B cell (primary cell): Measurements from ENCODE around the gene ARHGAP9. TPM values are rescaled to one million over a fixed set of nuclear protein-coding genes. Genes with fewer than 3 reads are reported as not detected.

Experiments
- ATAC-seq: fragments of 200-7000 bp; cut with Tn5 transposase; one replicate; pipeline ENCODE4 v1.10.0; 2021; ENCODE audit warnings: low read depth, mild to moderate bottlenecking, moderate number of reproducible peaks, moderate library complexity
- CTCF ChIA-PET: fragments of 350-600 bp; sonication (Branson Sonifier 250); formaldehyde crosslinking; loops from one replicate; lab custom pipeline; 2021; ENCODE audit warnings: antibody characterized with exemption, inconsistent platforms; lab: Charles Lee
- POLR2A ChIA-PET: fragments of 350-600 bp; sonication (Branson Sonifier 250); formaldehyde crosslinking; loops from one replicate; lab custom pipeline; 2021; ENCODE audit warnings: antibody characterized with exemption; lab: Charles Lee
- DNase-seq: peaks from one replicate; pipeline ENCODE4 v3.0.0; 2013
- H2AFZ ChIP-seq: 2 replicates; pipeline ENCODE4 v1.6.1; 2012; ENCODE audit warnings: mild to moderate bottlenecking, low read depth, low read length; ENCODE audit not compliant: insufficient read depth, poor library complexity, severe bottlenecking
- H3K27ac ChIP-seq, 2 donors: 1 replicate in 1 of 2; 2 replicates in 1 of 2; pipeline ENCODE4 v1.5.1; 2012 to 2013; ENCODE audit warnings: low read length in 2 of 2, mild to moderate bottlenecking in 2 of 2, moderate library complexity in 1 of 2
- H3K27me3 ChIP-seq, 4 experiments: fragments of 200-600 bp in 1 of 4; sonication (generic) in 1 of 4; replicated peaks in 1 of 4; 1 replicate in 2 of 4; 2 replicates in 2 of 4; pipeline versions ENCODE4 v1.6.1 to v1.7.0; 2013 to 2016; ENCODE audit warnings: low read length in 3 of 4, mild to moderate bottlenecking in 2 of 4, mixed read lengths in 1 of 4, moderate library complexity in 1 of 4; ENCODE audit not compliant: insufficient read depth in 4 of 4, control insufficient read depth in 3 of 4; ENCODE audit errors: control extremely low read depth in 1 of 4
- H3K36me3 ChIP-seq, 2 experiments: replicated peaks in 1 of 2; 1 replicate in 1 of 2; 2 replicates in 1 of 2; pipeline versions ENCODE4 v1.6.1 to v1.7.1; 2013; ENCODE audit warnings: low read length in 1 of 2; ENCODE audit not compliant: insufficient read depth in 2 of 2, control insufficient read depth in 1 of 2; ENCODE audit errors: control extremely low read depth in 1 of 2, extremely low read depth in 1 of 2
- H3K4me1 ChIP-seq, 2 donors: fragments of 200-600 bp in 1 of 2; sonication (generic) in 1 of 2; 1 replicate in 1 of 2; 2 replicates in 1 of 2; pipeline versions ENCODE4 v1.5.1 to v1.6.1; 2013 to 2017; ENCODE audit warnings: low read length in 2 of 2; ENCODE audit not compliant: control insufficient read depth in 2 of 2, insufficient read depth in 2 of 2
- H3K4me2 ChIP-seq: replicated peaks from 2 replicates; pipeline ENCODE3; 2012; ENCODE audit warnings: mild to moderate bottlenecking, low read depth, low read length; ENCODE audit not compliant: poor library complexity, severe bottlenecking
- H3K4me3 ChIP-seq, 5 experiments: fragments of 200-600 bp in 1 of 5; sonication (generic) in 1 of 5; 1 replicate in 3 of 5; 2 replicates in 2 of 5; pipeline versions ENCODE4 v1.5.1 to v1.7.0; 2011 to 2016; ENCODE audit warnings: low read length in 4 of 5, mild to moderate bottlenecking in 4 of 5, low read depth in 2 of 5, control low read depth in 1 of 5, moderate library complexity in 1 of 5; ENCODE audit not compliant: insufficient read depth in 1 of 5; ENCODE audit errors: control extremely low read depth in 1 of 5, extremely low read depth in 1 of 5
- H3K79me2 ChIP-seq: fragments of 200-600 bp; sonication (generic); one replicate; pipeline ENCODE4 v1.6.0; 2016; ENCODE audit warnings: low read length; ENCODE audit not compliant: control insufficient read depth, insufficient read depth
- H3K9ac ChIP-seq: fragments of 200-600 bp; sonication (generic); 2 replicates; pipeline ENCODE4 v1.6.1; 2017; ENCODE audit warnings: mild to moderate bottlenecking, low read length, moderate library complexity
- H3K9me3 ChIP-seq, 3 donors: one replicate each; pipeline versions ENCODE4 v1.6.1 to v1.7.1; 2013; ENCODE audit warnings: low read length in 2 of 3; ENCODE audit not compliant: control insufficient read depth in 2 of 3, insufficient read depth in 1 of 3; ENCODE audit errors: control extremely low read depth in 1 of 3
- H4K20me1 ChIP-seq: 2 replicates; pipeline ENCODE4 v1.6.0; 2012; ENCODE audit warnings: mild to moderate bottlenecking, low read length; ENCODE audit not compliant: insufficient read depth, control insufficient read depth, poor library complexity, severe bottlenecking
- H3K27ac Mint-ChIP-seq: one replicate; pipeline ENCODE4 v1.8.0; 2021; ENCODE audit warnings: mixed read lengths
- H3K27me3 Mint-ChIP-seq: one replicate; pipeline ENCODE4 v1.8.0; 2021; ENCODE audit warnings: mixed read lengths
- H3K4me1 Mint-ChIP-seq: one replicate; pipeline ENCODE4 v1.8.0; 2021; ENCODE audit warnings: mixed read lengths
- H3K4me3 Mint-ChIP-seq: one replicate; pipeline ENCODE4 v1.8.0; 2021; ENCODE audit warnings: mixed read lengths
- H3K9me3 Mint-ChIP-seq: one replicate; pipeline ENCODE4 v1.8.0; 2022; ENCODE audit warnings: mixed read lengths; ENCODE audit not compliant: insufficient read depth
- EZH2 ChIP-seq: IDR thresholded peaks from 2 replicates; pipeline ENCODE4 v1.6.1; 2012; ENCODE audit warnings: borderline replicate concordance, low read depth, mild to moderate bottlenecking, moderate library complexity, low read length; ENCODE audit not compliant: insufficient read depth, poor library complexity, severe bottlenecking
- WGBS: methylation state at CpG from one replicate; pipeline ENCODE4 v1.1.5; 2013; ENCODE audit warnings: missing lambda C conversion rate; ENCODE audit not compliant: insufficient coverage; 5-methylcytosine and 5-hydroxymethylcytosine counted together
- intact Hi-C: fragments of 100-400 bp; cut with micrococcal nuclease; formaldehyde crosslinking; loops from one replicate; pipeline ENCODE4 v1.10.0; 2022
- polyA plus RNA-seq: library from polyadenylated mRNA; depleted of rRNA; stranded (reverse); fragments of >200 nt; gene quantifications from 2 replicates; pipeline ENCODE4 v1.2.3, GENCODE V29; 2012
- total RNA-seq, 2 donors: library from RNA; stranded (reverse); fragments of 120-200 nt in 1 of 2; gene quantifications; 1 replicate in 1 of 2; 2 replicates in 1 of 2; pipeline versions ENCODE4 v1.2.3 to v1.2.4, GENCODE V29; 2013 to 2022
- TF ChIP-seq, protein P1 (sequence below): fragments of 200-600 bp; IDR thresholded peaks from one replicate; pipeline ENCODE4 v1.8.0; 2022; ENCODE audit warnings: antibody characterized with exemption, mild to moderate bottlenecking

ARHGAP9 gene
- total and polyA plus RNA-seq, 2 donors (not counting 1 experiment from before 2014, with no cell fraction given) = 161 to 390 TPM

DNA sequence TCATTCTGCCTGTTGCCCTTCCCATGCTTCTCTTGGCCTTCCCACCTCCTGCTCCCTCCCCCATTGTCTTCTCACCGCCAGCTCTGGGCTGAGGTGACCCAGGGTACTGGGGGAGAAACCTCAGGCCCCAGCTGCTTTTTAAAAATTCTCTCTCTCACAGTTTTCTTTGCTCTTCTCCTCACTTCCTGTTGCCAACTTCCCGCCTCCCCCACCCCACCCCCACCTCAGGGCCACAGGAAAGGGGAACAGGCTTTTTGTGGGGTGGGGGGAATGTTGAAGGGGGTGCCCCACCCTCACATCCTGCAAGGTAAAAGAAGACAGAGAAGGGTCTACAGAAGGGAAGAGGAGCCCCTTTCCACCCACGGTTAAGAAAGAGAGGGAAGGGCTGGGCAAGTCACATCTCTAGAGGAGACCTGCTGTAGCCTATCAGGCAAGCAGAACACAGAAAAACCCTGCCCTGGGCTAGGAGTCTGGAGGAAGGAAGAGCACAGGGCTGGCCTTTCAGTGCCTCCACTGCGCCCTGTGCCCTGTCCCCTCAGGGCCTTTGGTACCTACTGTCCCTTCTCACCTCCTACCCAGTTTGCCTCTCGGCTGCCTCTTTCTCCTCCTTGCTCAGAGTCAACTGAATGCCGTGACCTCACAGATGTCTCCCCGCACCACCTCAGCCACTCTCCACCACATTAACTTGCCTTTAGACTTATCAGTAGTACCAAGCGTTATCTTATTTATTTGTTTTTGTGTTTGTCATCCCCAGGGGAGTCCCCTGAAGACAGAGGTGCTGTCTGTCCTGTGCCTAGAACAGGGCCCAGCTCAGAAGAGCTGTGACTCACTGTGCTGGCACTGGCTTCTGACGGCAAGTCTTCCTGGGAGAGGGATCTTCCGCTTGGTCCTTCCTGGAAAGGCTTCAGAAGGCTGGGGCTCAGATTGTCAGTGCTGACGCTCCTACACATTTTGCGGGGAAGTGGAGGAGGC lies 1.7 kb downstream of the ARHGAP9 start:
- TF ChIP-seq, protein P1, sequence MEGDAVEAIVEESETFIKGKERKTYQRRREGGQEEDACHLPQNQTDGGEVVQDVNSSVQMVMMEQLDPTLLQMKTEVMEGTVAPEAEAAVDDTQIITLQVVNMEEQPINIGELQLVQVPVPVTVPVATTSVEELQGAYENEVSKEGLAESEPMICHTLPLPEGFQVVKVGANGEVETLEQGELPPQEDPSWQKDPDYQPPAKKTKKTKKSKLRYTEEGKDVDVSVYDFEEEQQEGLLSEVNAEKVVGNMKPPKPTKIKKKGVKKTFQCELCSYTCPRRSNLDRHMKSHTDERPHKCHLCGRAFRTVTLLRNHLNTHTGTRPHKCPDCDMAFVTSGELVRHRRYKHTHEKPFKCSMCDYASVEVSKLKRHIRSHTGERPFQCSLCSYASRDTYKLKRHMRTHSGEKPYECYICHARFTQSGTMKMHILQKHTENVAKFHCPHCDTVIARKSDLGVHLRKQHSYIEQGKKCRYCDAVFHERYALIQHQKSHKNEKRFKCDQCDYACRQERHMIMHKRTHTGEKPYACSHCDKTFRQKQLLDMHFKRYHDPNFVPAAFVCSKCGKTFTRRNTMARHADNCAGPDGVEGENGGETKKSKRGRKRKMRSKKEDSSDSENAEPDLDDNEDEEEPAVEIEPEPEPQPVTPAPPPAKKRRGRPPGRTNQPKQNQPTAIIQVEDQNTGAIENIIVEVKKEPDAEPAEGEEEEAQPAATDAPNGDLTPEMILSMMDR = no peak
- no peak for TF ChIP-seq EZH2
- intact Hi-C loops = loop anchor here (2.0 to 5.0 kb wide), 2 partner anchors 45 to 144 kb away; partner anchors contain the start of gene MBD6
- Mint-ChIP-seq H3K27me3 (no peaks in the 10 kb centered on the region), H3K4me3 (peak overlapping the region; percentile 99), H3K9me3 (no peaks in the 10 kb centered on the region), H3K4me1 (peaks cover 79% of the 10 kb centered on the region), H3K27ac (peak overlapping the region; percentile 98)
- peaks cover 62 to 87% of the 10 kb centered on the region in 2 donors for H3K4me1 ChIP-seq
- WGBS = 45% methylated on average over 7 of the region's 12 CpGs
- peaks cover 73% of the 10 kb centered on the region for H3K79me2 ChIP-seq
- peak; percentile 72 for DNase-seq
- POLR2A ChIA-PET = interaction anchor here (1.0 to 5.3 kb wide), 6 partner anchors 8 to 42 kb away, joined by 3 to 39 read pairs (median 8); partner anchors contain the start of gene DDIT3
- peak overlapping the region; percentile 78 to 94 (median 85) for H3K4me3 ChIP-seq
- H3K27me3 ChIP-seq = no peaks in the 10 kb centered on the region
- H2AFZ ChIP-seq = peak overlapping the region; percentile 53
- H4K20me1 ChIP-seq = peaks cover 11% of the 10 kb centered on the region
- CTCF ChIA-PET = interaction anchor here (0.6 to 10.4 kb wide), 8 partner anchors 9 to 252 kb away, joined by 3 to 166 read pairs (median 6); partner anchors contain the start of genes DDIT3, GLI1 and MARS1
- peak overlapping the region; percentile 95 for H3K4me2 ChIP-seq
- ATAC-seq = peak; percentile 50
- no peaks in the 10 kb centered on the region for H3K9me3 ChIP-seq
- H3K9ac ChIP-seq = peak overlapping the region; percentile 88
- peaks cover 2 to 20% of the 10 kb centered on the region in 2 experiments for H3K36me3 ChIP-seq
- peak overlapping the region; percentile 91 to 99 for H3K27ac ChIP-seq
